ENCODE results near the gene RCBTB1.

DNA sequence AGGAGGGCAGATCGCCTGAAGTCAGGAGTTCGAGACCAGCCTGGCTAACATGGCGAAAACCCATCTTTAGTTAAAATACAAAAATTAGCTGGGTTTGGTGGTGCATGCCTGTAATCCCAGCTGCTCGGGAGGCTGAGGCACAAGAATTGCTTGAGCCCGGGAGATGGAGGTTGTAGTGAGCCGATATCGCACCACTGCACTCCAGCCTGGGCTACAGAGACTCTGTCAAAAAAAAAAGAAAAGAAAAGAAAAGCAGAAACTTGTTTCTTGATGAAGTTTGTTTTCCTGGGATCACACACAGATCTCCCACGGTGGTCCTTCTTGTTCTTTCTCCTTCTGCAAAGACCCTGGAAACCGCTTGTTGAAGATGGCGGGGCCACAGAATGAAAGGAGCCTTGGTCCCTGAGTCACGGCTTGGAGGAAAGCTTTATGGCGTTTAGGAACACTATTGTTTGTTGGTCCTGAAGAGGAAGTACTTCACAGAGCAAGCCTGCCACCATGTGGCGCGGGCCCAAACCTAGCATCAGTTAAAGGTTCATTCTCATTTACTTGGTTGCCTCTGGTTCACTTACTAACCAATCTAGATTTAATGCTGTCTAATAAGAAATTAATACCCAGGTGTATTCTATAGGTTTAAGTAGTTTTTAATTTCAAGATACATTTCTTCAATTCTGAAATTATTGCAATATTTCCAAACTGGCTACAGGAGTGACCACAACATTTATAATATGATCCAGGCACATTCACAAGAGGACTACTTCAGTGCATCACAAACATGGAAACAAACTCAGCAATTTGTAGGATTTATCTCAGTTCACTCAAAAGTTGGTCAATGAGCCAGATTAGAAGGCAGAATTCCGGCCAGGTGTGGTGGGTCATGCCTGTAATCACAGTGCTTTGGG, 21.6 kb upstream of the RCBTB1 start:
- no peak for TF ChIP-seq POLR2A (IDR thresholded peaks at IDR 0.05; ENCODE audit: low read length)
- TF ChIP-seq GATA1 (IDR thresholded peaks at IDR 0.05; ENCODE audit: low read depth, low read length): no peak
